Measurements from ENCODE around the gene PTPRN2.

Gene PTPRN2

DNA sequence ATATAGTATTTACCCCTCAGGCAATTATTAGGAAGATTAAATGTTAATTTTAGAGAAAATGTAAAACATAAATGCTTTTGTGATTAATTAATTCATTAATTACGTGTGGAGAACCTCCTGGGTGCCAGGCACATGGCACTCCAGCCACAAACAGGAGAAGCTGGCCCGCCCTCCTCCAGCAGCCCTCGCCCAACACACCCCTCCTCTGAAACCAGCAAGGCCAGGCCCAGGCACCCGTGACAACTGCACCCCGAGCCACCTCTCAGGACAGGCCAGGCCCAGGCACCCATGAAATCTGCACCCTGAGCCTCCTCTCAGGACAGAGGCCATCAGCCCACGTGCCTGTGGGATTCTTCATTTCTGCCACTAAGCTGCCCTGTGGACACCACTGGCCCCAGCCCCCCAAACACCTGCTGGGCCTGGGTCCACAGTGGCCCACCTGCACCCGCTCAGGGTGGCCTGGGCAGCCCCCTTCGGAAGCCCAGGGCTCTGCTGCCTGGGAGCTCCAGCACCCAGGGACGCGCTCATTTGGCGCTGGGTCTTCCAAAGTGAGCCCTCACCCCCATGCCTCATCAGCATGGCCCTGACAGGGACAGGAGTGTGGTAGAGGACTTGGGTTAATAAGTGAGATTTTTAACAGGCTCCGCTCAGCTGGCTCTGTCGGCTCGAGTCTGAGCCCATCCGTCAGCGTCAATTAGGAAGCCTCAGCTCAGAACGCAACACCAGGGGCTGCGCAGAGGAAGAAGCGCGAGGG lies 768.7 kb downstream of the PTPRN2 start:
- CTCF ChIA-PET = interaction anchor here (0.7 kb wide), 1 partner anchor 384 kb away, joined by 3 read pairs; no protein-coding TSS in a partner anchor
- POLR2A ChIA-PET = no interaction called here
- TF ChIP-seq SP1 (IDR thresholded peaks at IDR 0.05) (no peak), LEF1 (IDR thresholded peaks at IDR 0.05; ENCODE audit: borderline replicate concordance) (no peak), TARDBP (IDR thresholded peaks at IDR 0.05) (no peak), HDGF (IDR thresholded peaks at IDR 0.05; ENCODE audit: borderline replicate concordance) (no peak), NFRKB (IDR thresholded peaks at IDR 0.05) (no peak), ELF4 (IDR thresholded peaks at IDR 0.05) (no peak), SUZ12 (IDR thresholded peaks at IDR 0.05) (no peak), FOXM1 (IDR thresholded peaks at IDR 0.05; ENCODE audit: borderline replicate concordance) (no peak)
- TF ChIP-seq, protein P1, sequence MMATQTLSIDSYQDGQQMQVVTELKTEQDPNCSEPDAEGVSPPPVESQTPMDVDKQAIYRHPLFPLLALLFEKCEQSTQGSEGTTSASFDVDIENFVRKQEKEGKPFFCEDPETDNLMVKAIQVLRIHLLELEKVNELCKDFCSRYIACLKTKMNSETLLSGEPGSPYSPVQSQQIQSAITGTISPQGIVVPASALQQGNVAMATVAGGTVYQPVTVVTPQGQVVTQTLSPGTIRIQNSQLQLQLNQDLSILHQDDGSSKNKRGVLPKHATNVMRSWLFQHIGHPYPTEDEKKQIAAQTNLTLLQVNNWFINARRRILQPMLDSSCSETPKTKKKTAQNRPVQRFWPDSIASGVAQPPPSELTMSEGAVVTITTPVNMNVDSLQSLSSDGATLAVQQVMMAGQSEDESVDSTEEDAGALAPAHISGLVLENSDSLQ (IDR thresholded peaks at IDR 0.05) = no peak
- DNase-seq (ENCODE audit: extremely low spot score) = no peak

DNA sequence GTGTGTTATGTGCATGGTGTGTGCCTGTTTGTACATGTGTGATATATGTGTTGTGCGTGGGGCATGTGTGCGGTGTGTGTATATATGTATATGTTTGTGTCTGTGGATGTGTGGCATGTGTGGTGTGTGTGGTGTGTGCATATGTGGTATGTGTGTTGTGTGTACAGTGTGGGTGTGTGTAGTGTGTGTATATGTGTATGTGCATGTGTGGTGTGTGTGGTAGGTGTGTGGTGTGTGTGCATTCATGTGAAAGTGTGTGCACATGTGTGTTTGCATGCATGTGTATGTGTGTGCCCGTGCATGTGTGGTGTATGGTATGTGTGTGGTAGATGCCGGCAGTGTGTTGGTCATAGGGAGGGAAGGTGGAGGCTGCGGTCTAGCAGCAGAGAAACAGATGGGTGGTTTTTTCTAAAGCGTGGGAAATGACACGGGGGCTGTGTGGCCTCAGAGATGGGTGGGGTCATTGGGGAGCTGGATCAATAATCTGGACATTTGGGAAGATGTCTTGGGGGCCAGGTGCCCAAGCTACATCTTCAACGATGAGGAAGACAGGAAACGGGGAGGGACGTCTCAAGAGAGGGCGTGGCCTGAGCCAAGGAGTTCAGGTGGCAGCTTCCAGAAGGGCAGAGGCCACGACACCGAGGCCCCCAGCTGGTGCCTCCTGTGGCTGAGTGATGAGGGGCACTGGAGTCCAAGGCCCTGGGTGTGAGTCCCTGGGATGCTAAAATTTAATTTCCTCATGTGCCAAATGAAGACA lies 769.5 kb downstream of the PTPRN2 start:
- TF ChIP-seq CTBP1 (IDR thresholded peaks at IDR 0.05; ENCODE audit: borderline replicate concordance) = no peak
- TF ChIP-seq ARNT (IDR thresholded peaks at IDR 0.05) = no peak
- no peak for TF ChIP-seq ELF4 (IDR thresholded peaks at IDR 0.05)
- no peak for TF ChIP-seq FOXK2 (IDR thresholded peaks at IDR 0.05)
- no peak; the same call in 1 of the 2 replicates for TF ChIP-seq SUZ12 (IDR thresholded peaks at IDR 0.05)
- TF ChIP-seq NFRKB (IDR thresholded peaks at IDR 0.05) = no peak
- no peak for TF ChIP-seq LEF1 (IDR thresholded peaks at IDR 0.05; ENCODE audit: borderline replicate concordance)
- no peak for TF ChIP-seq L3MBTL2 (conservative IDR thresholded peaks at IDR 0.05)
- TF ChIP-seq FOXM1 (IDR thresholded peaks at IDR 0.05; ENCODE audit: borderline replicate concordance) = no peak
- TF ChIP-seq SP1 (IDR thresholded peaks at IDR 0.05) = no peak
- no peak for TF ChIP-seq ZNF384 (IDR thresholded peaks at IDR 0.05)
- TF ChIP-seq, protein P1 (IDR thresholded peaks at IDR 0.05) = no peak
- TF ChIP-seq HDGF (IDR thresholded peaks at IDR 0.05; ENCODE audit: borderline replicate concordance) = no peak
- TF ChIP-seq TARDBP (IDR thresholded peaks at IDR 0.05) = no peak
- no peak for TF ChIP-seq FOXA1 (IDR thresholded peaks at IDR 0.05)
- no peak for TF ChIP-seq BHLHE40 (IDR thresholded peaks at IDR 0.05; ENCODE audit: borderline replicate concordance)
- DNase-seq (ENCODE audit: extremely low spot score) = no peak
- ChIA-PET CTCF (no interaction called here), POLR2A (no interaction called here)

DNA sequence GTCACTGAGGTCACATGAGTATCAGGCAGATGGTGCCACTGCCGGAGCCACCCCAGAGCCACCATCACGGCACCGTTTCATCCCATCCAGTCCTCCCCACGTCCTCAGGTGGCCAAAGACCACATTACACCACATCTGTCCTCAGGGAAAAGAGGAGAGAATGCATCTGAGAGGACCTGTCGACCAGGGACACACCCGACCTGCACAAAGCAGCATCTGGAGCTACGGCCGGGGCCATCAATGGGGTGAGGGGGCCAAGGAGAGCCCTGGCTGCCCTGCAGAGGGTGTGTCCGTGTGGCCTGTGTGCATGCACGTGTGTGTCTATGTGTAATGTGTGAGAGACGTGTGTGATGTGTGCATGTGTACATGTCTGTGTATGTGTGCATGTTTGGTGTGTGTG lies 770.2 kb downstream of the PTPRN2 start:
- ChIA-PET POLR2A (no interaction called here), CTCF (no interaction called here)
- no peak for TF ChIP-seq FOXM1 (IDR thresholded peaks at IDR 0.05; ENCODE audit: borderline replicate concordance)
- TF ChIP-seq CTBP1 (IDR thresholded peaks at IDR 0.05; ENCODE audit: borderline replicate concordance) = no peak
- TF ChIP-seq ELF4 (IDR thresholded peaks at IDR 0.05) = no peak
- no peak for TF ChIP-seq FOXK2 (IDR thresholded peaks at IDR 0.05)
- no peak for TF ChIP-seq ZNF384 (IDR thresholded peaks at IDR 0.05)
- no peak for TF ChIP-seq LEF1 (IDR thresholded peaks at IDR 0.05; ENCODE audit: borderline replicate concordance)
- no peak for TF ChIP-seq FOXA1 (IDR thresholded peaks at IDR 0.05)
- TF ChIP-seq L3MBTL2 (conservative IDR thresholded peaks at IDR 0.05) = no peak
- TF ChIP-seq, protein P1 (IDR thresholded peaks at IDR 0.05) = no peak
- TF ChIP-seq SP1 (IDR thresholded peaks at IDR 0.05) = no peak
- no peak for TF ChIP-seq ARNT (IDR thresholded peaks at IDR 0.05)
- no peak for TF ChIP-seq SUZ12 (IDR thresholded peaks at IDR 0.05)
- no peak for TF ChIP-seq BHLHE40 (IDR thresholded peaks at IDR 0.05; ENCODE audit: borderline replicate concordance)
- no peak for DNase-seq (ENCODE audit: extremely low spot score)

DNA sequence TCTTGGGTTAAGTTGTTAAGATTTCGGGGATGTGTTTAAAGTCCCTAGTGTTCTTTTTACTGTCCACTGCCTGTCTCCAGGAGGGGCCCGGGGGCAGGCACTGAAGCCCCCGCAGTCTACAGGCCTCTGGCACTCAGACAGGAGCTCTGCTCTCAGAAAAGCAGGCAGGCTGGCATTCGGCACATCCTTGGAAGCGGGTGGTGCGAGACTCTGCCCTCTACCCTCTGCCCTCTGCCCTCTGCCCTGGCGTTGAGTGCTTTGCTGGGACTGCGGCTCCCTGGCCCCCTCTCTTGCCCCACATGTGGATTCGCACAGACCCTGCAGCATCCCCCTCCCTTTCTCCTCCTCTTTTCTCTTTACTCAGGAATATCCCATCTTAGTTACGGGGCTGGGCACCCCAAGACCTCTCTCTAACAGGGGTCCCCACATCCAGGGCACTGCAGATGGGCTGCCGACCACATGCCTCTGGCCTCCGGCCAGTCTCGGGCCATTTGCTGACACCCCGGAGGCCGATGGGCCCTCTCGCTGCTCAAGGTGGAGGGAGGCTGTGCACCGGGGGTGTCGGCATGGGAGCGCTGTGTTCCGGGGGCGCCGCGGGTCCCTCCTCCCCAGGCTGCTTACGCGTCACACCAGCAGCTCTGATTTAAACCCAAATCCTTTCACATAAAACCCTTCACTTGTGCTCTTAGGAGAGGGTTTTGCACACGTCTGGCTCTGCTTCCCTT lies 770.9 kb downstream of the PTPRN2 start:
- TF ChIP-seq TARDBP (IDR thresholded peaks at IDR 0.05) = no peak
- no peak for TF ChIP-seq SUZ12 (IDR thresholded peaks at IDR 0.05)
- no peak for TF ChIP-seq FOXK2 (IDR thresholded peaks at IDR 0.05)
- no peak for TF ChIP-seq ELF4 (IDR thresholded peaks at IDR 0.05)
- TF ChIP-seq FOXA1 (IDR thresholded peaks at IDR 0.05) = no peak
- TF ChIP-seq FOXM1 (IDR thresholded peaks at IDR 0.05; ENCODE audit: borderline replicate concordance) = no peak
- TF ChIP-seq CTBP1 (IDR thresholded peaks at IDR 0.05; ENCODE audit: borderline replicate concordance) = no peak
- TF ChIP-seq LEF1 (IDR thresholded peaks at IDR 0.05; ENCODE audit: borderline replicate concordance) = no peak
- no peak for TF ChIP-seq L3MBTL2 (conservative IDR thresholded peaks at IDR 0.05)
- no peak for TF ChIP-seq NFRKB (IDR thresholded peaks at IDR 0.05)
- TF ChIP-seq, protein P1 (IDR thresholded peaks at IDR 0.05) = no peak
- no peak for TF ChIP-seq ARNT (IDR thresholded peaks at IDR 0.05)
- no peak for TF ChIP-seq SP1 (IDR thresholded peaks at IDR 0.05)
- TF ChIP-seq ZNF384 (IDR thresholded peaks at IDR 0.05) = no peak
- no peak for TF ChIP-seq HDGF (IDR thresholded peaks at IDR 0.05; ENCODE audit: borderline replicate concordance)
- CTCF ChIA-PET = no interaction called here
- no peak for DNase-seq (ENCODE audit: extremely low spot score)
- POLR2A ChIA-PET = no interaction called here
